Upper lobe of right lung (tissue), 1 donor: ENCODE measurements around the gene DOCK2. TPM values are rescaled to one million over a fixed set of nuclear protein-coding genes. Genes with fewer than 3 reads are reported as not detected.

Experiments used
- ATAC-seq: fragments of 200-7000 bp; cut with Tn5 transposase; one replicate; pipeline ENCODE4 v1.9.1; 2020; ENCODE audit warnings: mild to moderate bottlenecking, moderate library complexity
- DNase-seq: peaks from one replicate; pipeline ENCODE4 v3.0.0-alpha.2; 2020
- H3K27ac ChIP-seq: fragments of 200-600 bp; one replicate; pipeline ENCODE4 v1.8.0; 2022
- H3K27me3 ChIP-seq: fragments of 200-600 bp; one replicate; pipeline ENCODE4 v1.8.0; 2022; ENCODE audit warnings: mild to moderate bottlenecking
- H3K36me3 ChIP-seq: fragments of 200-600 bp; one replicate; pipeline ENCODE4 v1.8.0; 2022
- H3K4me1 ChIP-seq: fragments of 200-600 bp; one replicate; pipeline ENCODE4 v1.8.0; 2022
- H3K4me3 ChIP-seq: fragments of 200-600 bp; one replicate; pipeline ENCODE4 v1.8.0; 2022; ENCODE audit warnings: mild to moderate bottlenecking
- H3K9me3 ChIP-seq: fragments of 200-600 bp; one replicate; pipeline ENCODE4 v1.8.0; 2022
- intact Hi-C: fragments of 100-400 bp; cut with DNase I; formaldehyde crosslinking; loops from one replicate; pipeline ENCODE4 v1.11.0; 2022
- microRNA-seq: library from miRNA; unstranded; fragments of <30 nt; microRNA quantifications from one replicate; pipeline ENCODE4 v1.2.0, GENCODE V29; 2020; ENCODE audit warnings: borderline microRNAs expressed
- total RNA-seq: library from RNA; stranded (reverse); fragmentation: NEBNext Ultra II Directional; extraction: Animal tissue kit (Norgen Biotek cat#: 25700); gene quantifications from one replicate; pipeline ENCODE4 v1.2.1, GENCODE V29; 2021
- TF ChIP-seq, protein P1 (sequence below): fragments of 200-600 bp; IDR thresholded peaks from one replicate; pipeline ENCODE4 v1.8.0; 2022; ENCODE audit warnings: antibody characterized with exemption
- donor health status: DM: no; HTN: yes; CAD: no; lungs with severe emphysema.

DOCK2 gene
- total RNA-seq, 1 donor from 2014 or later, result 65.4 TPM

DNA sequence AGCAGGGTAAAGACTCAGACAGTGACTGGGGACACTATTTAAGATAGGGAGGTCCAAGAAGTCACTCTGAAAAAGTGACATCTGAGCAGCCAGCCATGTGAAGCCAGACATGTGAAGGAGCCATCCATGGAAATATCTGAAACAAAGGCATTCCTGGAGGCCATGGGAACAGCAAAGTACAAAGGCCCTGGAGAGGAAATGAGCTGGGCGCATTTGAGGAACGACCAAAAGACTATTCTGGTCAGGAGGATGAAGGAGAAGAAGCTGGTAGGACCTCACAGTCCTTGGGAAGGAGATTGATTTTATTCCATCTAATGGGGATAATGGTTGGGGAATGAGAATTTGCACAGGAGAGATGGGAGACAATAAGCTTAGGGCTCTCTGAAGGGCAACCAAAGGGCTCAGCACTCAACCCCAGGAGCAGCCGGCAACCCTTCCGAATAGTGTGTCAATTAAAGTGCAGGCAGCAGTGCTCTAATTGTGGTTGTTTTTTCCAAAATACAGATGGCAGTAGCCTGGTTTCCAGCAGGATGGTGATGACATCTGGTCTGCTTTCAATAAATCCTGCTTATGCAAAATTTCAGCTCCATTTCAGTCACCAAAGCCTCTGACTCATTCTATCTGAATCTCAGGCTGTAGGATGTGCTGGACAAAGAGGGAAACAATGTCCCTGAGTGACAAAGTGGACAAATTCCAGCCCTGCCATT, 495.3 kb downstream of the DOCK2 start:
- Histone ChIP-seq H3K36me3 (no peaks in the 10 kb centered on the region), H3K4me3 (no peak overlapping the region), H3K9me3 (no peaks in the 10 kb centered on the region), H3K27me3 (no peaks in the 10 kb centered on the region), H3K4me1 (no peaks in the 10 kb centered on the region), H3K27ac (no peak overlapping the region)
- intact Hi-C loops, result no loop called here
- DNase-seq (no peak), ATAC-seq (no peak)
- TF ChIP-seq, protein P1, sequence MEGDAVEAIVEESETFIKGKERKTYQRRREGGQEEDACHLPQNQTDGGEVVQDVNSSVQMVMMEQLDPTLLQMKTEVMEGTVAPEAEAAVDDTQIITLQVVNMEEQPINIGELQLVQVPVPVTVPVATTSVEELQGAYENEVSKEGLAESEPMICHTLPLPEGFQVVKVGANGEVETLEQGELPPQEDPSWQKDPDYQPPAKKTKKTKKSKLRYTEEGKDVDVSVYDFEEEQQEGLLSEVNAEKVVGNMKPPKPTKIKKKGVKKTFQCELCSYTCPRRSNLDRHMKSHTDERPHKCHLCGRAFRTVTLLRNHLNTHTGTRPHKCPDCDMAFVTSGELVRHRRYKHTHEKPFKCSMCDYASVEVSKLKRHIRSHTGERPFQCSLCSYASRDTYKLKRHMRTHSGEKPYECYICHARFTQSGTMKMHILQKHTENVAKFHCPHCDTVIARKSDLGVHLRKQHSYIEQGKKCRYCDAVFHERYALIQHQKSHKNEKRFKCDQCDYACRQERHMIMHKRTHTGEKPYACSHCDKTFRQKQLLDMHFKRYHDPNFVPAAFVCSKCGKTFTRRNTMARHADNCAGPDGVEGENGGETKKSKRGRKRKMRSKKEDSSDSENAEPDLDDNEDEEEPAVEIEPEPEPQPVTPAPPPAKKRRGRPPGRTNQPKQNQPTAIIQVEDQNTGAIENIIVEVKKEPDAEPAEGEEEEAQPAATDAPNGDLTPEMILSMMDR, result no peak

Small RNAs within 50 kb of the gene (microRNA-seq; reads per million reads assigned to microRNA genes)
- gene MIR378E, result not detected

Other genes starting within 250 kb of the DOCK2 start
- 3.5 TPM for gene SPDL1, start 53.5 kb upstream of the DOCK2 start, total RNA-seq